Sigmoid colon (tissue), 3 donors: ENCODE results near the gene XDH.

Experiments used
- CTCF ChIP-seq, 4 experiments: fragments of 450-650 bp in 3 of 4; fragments of 200-600 bp in 1 of 4; IDR thresholded peaks; one replicate each; pipeline ENCODE4 v1.5.1; 2016 to 2019; ENCODE audit warnings: antibody characterized with exemption in 4 of 4, mild to moderate bottlenecking in 3 of 4, moderate library complexity in 2 of 4
- POLR2A ChIP-seq, 2 donors: fragments of 450-650 bp; IDR thresholded peaks; one replicate each; pipeline ENCODE4 v1.6.1; 2016; ENCODE audit warnings: antibody characterized with exemption in 2 of 2, mild to moderate bottlenecking in 2 of 2, moderate library complexity in 2 of 2

DNA sequence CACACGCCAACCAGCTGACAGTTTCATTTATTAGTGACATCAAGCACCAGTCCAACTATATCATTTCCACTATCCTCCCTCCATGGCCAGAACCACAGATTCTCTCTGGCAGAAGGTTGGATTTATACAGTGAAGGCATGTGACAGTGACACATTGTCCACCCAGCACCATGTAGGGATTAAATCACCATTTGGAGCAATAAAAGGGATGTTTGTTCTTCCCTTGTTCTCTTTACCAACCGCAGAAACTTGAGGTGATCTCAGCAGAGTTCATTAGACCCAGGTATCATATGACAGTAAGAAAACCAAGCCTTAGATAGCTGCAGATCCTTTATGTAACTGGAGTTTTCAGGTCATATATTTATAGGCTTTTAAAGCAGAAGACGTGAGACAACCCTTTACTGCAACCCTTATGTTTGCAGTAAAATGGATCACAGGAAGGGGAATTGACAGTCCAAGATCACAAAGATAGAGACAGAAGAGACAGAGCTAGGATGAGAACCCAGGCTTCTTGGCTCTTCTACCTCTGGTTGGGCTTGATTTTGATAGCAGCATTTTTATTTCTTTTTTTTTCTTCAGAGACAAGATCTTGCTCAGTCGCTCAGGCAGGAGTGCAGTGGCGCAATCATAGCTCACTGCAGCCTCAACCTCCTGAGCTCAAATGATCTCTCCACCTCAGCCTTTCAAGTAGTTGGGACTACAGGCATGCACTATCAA is 80.1 kb downstream of the XDH start:
- TF ChIP-seq CTCF (IDR thresholded peaks at IDR 0.05) = no peak
- TF ChIP-seq POLR2A (IDR thresholded peaks at IDR 0.05) = no peak
